Fibroblast of mammary gland (primary cell): Measurements from ENCODE around the gene RBP4.

Experiments used
- DNase-seq: peaks from one replicate; pipeline ENCODE4 v3.0.0-alpha.2; 2010; ENCODE audit warnings: low read depth
- H3K4me3 ChIP-seq: 2 replicates; pipeline ENCODE4 v1.5.1; 2011; ENCODE audit warnings: low read depth, mild to moderate bottlenecking, low read length, moderate library complexity; ENCODE audit not compliant: control insufficient read depth
- CTCF ChIP-seq: conservative IDR thresholded peaks from 2 replicates; pipeline ENCODE4 v1.5.1; 2011; ENCODE audit warnings: low read depth, low read length, inconsistent platforms; ENCODE audit not compliant: control insufficient read depth, insufficient read depth

The RBP4 gene

GRCh38 chr10:93591065-93591808 is 9.8 kb downstream of the RBP4 start:
- no peak overlapping the region for H3K4me3 ChIP-seq
- TF ChIP-seq CTCF, result no peak

GRCh38 chr10:93590638-93591037 is 10.4 kb downstream of the RBP4 start:
- DNase-seq, result no peak
- TF ChIP-seq CTCF, result no peak
- H3K4me3 ChIP-seq, result no peak overlapping the region

More at GRCh38 chr10:93591065-93591808, 9.8 kb downstream of the RBP4 start:
- DNase-seq, result no peak

DNA sequence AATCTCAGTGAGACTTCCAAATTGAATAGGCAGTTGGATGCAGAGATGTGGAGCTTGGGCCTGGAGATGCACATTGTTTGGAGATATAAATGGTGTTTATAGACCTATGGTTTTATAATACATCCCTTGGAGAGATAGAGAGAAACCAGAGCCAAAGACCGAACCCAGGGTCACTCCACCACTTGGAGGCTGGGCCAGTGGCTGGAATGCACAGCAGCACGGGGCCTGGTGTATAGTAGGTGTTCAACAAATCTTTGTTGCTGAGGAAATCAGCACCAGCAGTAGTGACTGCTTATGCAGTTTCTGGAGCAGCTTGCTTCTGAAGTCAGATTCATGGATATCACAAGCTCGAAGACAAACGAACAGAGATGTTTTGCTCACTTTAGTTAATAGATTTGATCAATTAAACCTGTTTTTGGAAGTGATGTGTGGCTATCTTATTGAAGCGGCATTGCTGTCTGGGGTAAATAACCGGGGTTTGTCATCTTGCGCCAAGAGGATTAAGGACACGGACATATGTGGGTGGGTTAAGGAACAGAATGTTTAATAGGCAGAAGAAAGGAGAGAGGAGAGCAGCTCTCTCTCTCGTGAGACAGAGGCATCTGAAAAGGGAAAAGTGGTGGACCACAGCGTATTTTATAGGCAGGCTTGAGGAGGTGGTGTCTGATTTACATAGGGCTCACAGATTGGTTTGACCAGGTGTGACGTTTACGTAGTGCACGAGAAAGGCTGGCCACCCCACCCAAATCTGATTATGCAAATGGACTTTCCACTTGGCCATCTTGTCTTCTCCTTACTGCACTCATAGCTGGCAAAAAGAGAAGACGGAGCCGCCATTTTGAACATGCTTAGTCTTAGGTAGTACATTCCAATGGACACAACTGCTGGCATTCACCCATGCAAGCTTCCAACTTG is 11.1 kb downstream of the RBP4 start:
- no peak for DNase-seq
- H3K4me3 ChIP-seq, result no peak overlapping the region
- TF ChIP-seq CTCF, result no peak

- no peak for TF ChIP-seq CTCF
- no peak for DNase-seq
- no peak overlapping the region for H3K4me3 ChIP-seq
These were observed 16.6 kb downstream of the RBP4 start for GRCh38 chr10:93584445-93584844.

- H3K4me3 ChIP-seq, result no peak overlapping the region
- DNase-seq, result peak; percentile 31
- TF ChIP-seq CTCF, result no peak
These were observed 20.2 kb downstream of the RBP4 start for GRCh38 chr10:93580828-93581227.

DNA sequence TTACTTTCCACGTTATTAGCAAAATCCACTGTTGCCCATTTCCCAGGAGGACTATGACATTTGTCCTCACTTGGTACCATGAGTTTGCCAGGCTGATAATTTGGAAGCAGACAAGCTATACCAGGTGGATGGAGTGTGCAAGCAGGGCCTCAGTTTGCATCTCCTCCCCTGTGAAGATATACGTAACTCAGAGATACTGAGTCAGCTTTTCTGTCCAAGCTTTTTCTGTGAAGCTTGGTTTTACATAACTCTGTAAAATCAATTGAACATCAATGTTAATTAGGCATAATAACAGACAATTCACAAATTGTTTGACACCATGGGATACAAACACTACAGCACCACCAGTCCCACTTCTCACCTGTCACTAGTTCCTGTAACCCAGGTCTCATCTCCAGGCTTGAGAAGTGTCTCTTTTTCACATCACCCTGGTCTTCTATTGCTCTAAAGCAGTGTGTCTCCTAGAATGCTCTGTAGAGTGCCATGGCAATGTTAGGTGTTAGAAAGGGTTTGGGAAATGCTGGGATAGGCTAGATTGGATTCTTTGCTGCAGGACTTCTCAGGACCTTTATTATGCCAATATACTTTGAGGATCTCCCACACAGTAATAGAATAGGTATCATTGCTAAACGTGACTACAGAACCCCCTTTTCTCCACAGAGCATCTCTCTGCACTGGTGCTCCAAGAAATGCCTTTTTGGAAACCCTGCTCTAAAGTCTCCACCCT is 20.9 kb downstream of the RBP4 start:
- no peak overlapping the region for H3K4me3 ChIP-seq
- no peak for TF ChIP-seq CTCF
- no peak for DNase-seq
